ENCODE data around the gene SP1. TPM values are rescaled to one million over a fixed set of nuclear protein-coding genes. Genes with fewer than 3 reads are reported as not detected.
A peak's percentile ranks its signal among the peaks of the same experiment; 100 is the strongest.

SP1 gene
- total and polyA plus RNA-seq, 2 of the 4 experiments (the other 2 are of a cell fraction) = 19.7 to 53.6 TPM

DNA sequence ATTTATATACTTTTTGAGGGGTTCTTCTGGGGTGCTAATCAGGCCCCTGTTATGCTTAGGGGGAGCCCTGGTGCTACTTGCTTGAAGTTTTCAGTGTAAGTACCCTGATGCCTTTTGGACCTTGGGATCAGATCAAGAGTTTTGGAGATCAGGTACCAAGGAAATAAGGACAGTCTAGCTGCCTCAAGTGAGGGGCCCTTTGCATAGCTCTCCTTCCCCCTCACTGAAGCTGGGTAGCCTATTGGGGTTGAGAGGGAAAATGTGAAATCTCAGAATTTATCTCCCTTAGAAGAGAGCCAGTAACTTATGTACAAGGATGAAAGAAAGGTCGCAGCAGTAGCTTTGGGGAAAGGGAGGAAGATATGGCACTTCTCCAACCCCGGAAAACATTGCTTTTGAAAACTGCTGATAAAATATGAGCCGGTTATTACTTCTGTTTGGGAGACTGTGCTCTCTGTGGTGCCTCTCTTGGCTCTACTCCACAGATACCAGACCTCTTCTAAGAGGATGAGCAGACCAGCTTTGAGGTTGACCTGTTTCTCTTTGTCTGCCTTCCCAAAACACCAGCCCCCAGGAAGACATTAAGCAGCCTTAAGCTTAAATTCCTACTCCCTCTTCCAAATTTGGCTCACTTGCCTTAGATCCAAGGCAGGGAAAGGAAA lies 34.9 kb downstream of the SP1 start:
- Histone ChIP-seq H4K5ac (ENCODE audit: low read depth, low read length) (no peak overlapping the region), H2BK120ac (ENCODE audit: low read depth, low read length) (no peak overlapping the region), H2BK5ac (ENCODE audit: low read depth, low read length, poor library complexity, severe bottlenecking) (no peak overlapping the region), H4K8ac (ENCODE audit: low read depth in 2 of 2, low read length in 2 of 2) (no peak overlapping the region), H3K9me1 (ENCODE audit: insufficient read depth, low read length) (peaks cover 5% of the 10 kb centered on the region; the same call in 1 of the 2 replicates), H3K27me3 (ENCODE audit: control insufficient read depth, insufficient read depth, low read length) (no peaks in the 10 kb centered on the region), H3K14ac (replicated peaks; ENCODE audit: low read depth, low read length) (no peak overlapping the region), H2BK15ac (ENCODE audit: low read depth, low read length) (no peak overlapping the region), H3K4me1 (ENCODE audit: control insufficient read depth, insufficient read depth, low read length) (peaks cover 8% of the 10 kb centered on the region; the same call in 1 of the 2 replicates), H3K4me3 (ENCODE audit: insufficient read depth, low read depth, low read length) (no peak overlapping the region), H3K18ac (ENCODE audit: low read depth, low read length) (no peak overlapping the region), H3K4ac (ENCODE audit: low read depth, low read length) (no peak overlapping the region), H3K79me1 (ENCODE audit: low read depth in 1 of 2, low read length in 2 of 2) (peaks cover 9 to 15% of the 10 kb centered on the region in 2 experiments; a peak in 3 of 4 replicates), H3K23ac (ENCODE audit: low read depth, low read length) (no peak overlapping the region), H3K9ac (ENCODE audit: low read depth, low read length) (no peak overlapping the region), H2AK9ac (replicated peaks; ENCODE audit: low read depth, low read length, poor library complexity) (no peak overlapping the region), H3K4me2 (ENCODE audit: low read depth, low read length) (no peak overlapping the region; the same call in 1 of the 2 replicates), H3K56ac (ENCODE audit: extremely low read depth, insufficient read depth, low read length) (no peak overlapping the region), H4K91ac (ENCODE audit: insufficient read depth, low read depth, low read length) (no peak overlapping the region), H3K36me3 (ENCODE audit: control insufficient read depth, insufficient read depth, low read length) (peaks cover 20% of the 10 kb centered on the region), H3K27ac (ENCODE audit: insufficient read depth, low read length) (no peak overlapping the region), H2BK20ac (ENCODE audit: low read depth, low read length) (no peak overlapping the region), H3K9me3 (ENCODE audit: control insufficient read depth, insufficient read depth, low read length) (no peaks in the 10 kb centered on the region), H2AFZ (replicated peaks; ENCODE audit: low read length, poor library complexity) (no peak overlapping the region), H4K20me1 (ENCODE audit: insufficient read depth, low read length) (no peaks in the 10 kb centered on the region), H2AK5ac (ENCODE audit: low read depth, low read length) (no peak overlapping the region)
- intact Hi-C loops (cut with micrococcal nuclease) = loop anchor here (2.0 kb wide), 1 partner anchor 54 kb away; no protein-coding TSS in a partner anchor
- in situ Hi-C loops (cut with MboI; ENCODE audit: low sequenced_read_pairs) = loop anchor here (5.0 kb wide), 1 partner anchor 58 kb away; no protein-coding TSS in a partner anchor
- WGBS, 2 experiments (ENCODE audit: extremely low coverage in 2 of 2, insufficient read length in 1 of 2) = 0% methylated on average over 1 of the region's 3 CpGs; no CpG with 5 or more reads in 1 of the 2 experiments
- TF ChIP-seq CHD1 (IDR thresholded peaks at IDR 0.05; ENCODE audit: low read depth, low read length) (no peak), CEBPB (IDR thresholded peaks at IDR 0.05; ENCODE audit: low read depth, low read length) (no peak), CTCF (conservative IDR thresholded peaks at IDR 0.05; ENCODE audit: low read depth, low read length) (no peak), RFX5 (IDR thresholded peaks at IDR 0.05; ENCODE audit: low read depth, low read length) (no peak)
- TF ChIP-seq, protein P1, sequence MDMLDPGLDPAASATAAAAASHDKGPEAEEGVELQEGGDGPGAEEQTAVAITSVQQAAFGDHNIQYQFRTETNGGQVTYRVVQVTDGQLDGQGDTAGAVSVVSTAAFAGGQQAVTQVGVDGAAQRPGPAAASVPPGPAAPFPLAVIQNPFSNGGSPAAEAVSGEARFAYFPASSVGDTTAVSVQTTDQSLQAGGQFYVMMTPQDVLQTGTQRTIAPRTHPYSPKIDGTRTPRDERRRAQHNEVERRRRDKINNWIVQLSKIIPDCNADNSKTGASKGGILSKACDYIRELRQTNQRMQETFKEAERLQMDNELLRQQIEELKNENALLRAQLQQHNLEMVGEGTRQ (IDR thresholded peaks at IDR 0.05; ENCODE audit: low read depth, low read length) = no peak
- dilution Hi-C loops (cut with HindIII; ENCODE audit: low sequenced_read_pairs, unreplicated experiment) = no loop called here
- no peak for DNase-seq
- ATAC-seq (ENCODE audit: low read depth) = peak; percentile 35
- CTCF ChIA-PET = interaction anchor here (0.7 to 1.2 kb wide), 2 partner anchors 63 to 269 kb away, joined by 3 to 4 read pairs; no protein-coding TSS in a partner anchor
- no TSS peak for BruUV-seq (replicated peaks)
- POLR2A ChIA-PET (ENCODE audit: unreplicated experiment) = interaction anchor here (0.6 kb wide), 1 partner anchor 85 kb away, joined by 9 read pairs; no protein-coding TSS in a partner anchor

Data from IMR-90 (cell line).